ENCODE results near the gene SHF.

Gene SHF

DNA sequence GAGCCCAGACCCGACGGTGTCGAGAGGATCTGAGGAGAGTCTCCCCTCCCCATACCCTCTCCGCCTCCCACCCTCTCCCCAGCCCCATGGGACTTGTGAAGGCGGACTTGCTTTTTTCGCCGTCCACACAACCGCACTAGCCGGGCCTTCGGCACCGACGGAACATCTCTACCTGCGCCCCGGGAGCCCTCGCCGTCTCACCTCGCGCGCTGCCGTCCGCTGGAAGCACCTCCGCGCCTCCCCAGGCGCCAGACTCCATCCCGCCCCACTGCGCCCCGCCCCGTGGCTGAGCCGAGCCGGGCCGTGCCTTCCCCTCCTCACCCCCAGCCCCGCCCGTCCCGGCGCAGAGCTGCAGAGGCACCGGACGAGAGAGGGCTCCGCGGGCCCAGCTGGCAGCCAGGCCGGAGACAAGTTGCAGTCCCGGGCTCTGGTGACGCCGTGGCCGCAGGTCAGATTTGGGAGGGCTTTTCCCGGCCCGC lies 58.1 kb downstream of the SHF start, which contains the start of the genes DUOX1 and DUOXA1:
DUOX1 (plus strand) TSS at position 344 of the 479 bp plus-strand sequence. CDS start 1,973 bp downstream, outside the sequence.
DUOXA1 (minus strand) TSS at position 229 of the 479 bp plus-strand sequence. CDS start 6,865 bp downstream, outside the sequence.
- DNase-seq (ENCODE audit: low spot score) = no peak
- TF ChIP-seq, protein P1, sequence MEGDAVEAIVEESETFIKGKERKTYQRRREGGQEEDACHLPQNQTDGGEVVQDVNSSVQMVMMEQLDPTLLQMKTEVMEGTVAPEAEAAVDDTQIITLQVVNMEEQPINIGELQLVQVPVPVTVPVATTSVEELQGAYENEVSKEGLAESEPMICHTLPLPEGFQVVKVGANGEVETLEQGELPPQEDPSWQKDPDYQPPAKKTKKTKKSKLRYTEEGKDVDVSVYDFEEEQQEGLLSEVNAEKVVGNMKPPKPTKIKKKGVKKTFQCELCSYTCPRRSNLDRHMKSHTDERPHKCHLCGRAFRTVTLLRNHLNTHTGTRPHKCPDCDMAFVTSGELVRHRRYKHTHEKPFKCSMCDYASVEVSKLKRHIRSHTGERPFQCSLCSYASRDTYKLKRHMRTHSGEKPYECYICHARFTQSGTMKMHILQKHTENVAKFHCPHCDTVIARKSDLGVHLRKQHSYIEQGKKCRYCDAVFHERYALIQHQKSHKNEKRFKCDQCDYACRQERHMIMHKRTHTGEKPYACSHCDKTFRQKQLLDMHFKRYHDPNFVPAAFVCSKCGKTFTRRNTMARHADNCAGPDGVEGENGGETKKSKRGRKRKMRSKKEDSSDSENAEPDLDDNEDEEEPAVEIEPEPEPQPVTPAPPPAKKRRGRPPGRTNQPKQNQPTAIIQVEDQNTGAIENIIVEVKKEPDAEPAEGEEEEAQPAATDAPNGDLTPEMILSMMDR (IDR thresholded peaks at IDR 0.05; ENCODE audit: extremely low read depth, insufficient read depth, missing control alignments) = no peak
- in situ Hi-C loops (cut with MboI; ENCODE audit: low pct_unique_long_range_greater_than_20kb, low sequenced_read_pairs, unreplicated experiment) = no loop called here

- TF ChIP-seq, protein P1 (IDR thresholded peaks at IDR 0.05; ENCODE audit: extremely low read depth, insufficient read depth, missing control alignments) = no peak
- in situ Hi-C loops (cut with MboI; ENCODE audit: low pct_unique_long_range_greater_than_20kb, low sequenced_read_pairs, unreplicated experiment) = no loop called here
- DNase-seq (ENCODE audit: low spot score) = no peak
These were observed 58.7 kb downstream of the SHF start for GRCh38 chr15:45128971-45129639.

DNA sequence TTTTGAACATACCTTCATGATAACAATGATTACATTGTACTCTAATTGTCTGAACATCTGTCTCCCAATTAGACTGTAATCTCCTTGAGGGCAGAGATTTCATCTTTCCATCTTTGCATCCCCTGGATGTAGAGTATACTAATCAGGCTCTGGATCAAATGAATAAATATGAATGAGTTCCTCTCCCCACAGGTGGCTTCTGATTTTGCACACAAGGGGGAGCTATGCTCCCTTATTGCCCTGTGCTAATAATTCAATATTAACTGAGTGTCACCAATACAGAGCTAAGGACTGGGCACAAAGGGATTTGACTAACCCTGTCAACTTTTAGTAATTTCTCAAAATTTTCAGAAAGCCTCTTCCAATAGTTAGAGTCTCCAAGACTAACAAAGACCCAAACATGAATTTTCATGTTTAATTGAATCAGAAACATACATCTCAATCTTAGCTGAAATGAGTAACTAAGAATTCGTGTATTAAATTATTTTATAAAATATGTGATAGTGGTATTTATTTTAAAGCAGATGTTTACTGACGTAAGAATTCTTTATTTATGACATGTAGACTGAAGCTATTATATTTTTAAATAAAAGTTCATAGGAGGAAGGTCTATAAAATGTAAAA lies 61.1 kb downstream of the SHF start:
- no peak for DNase-seq (ENCODE audit: low spot score)
- in situ Hi-C loops (cut with MboI; ENCODE audit: low pct_unique_long_range_greater_than_20kb, low sequenced_read_pairs, unreplicated experiment) = no loop called here

DNA sequence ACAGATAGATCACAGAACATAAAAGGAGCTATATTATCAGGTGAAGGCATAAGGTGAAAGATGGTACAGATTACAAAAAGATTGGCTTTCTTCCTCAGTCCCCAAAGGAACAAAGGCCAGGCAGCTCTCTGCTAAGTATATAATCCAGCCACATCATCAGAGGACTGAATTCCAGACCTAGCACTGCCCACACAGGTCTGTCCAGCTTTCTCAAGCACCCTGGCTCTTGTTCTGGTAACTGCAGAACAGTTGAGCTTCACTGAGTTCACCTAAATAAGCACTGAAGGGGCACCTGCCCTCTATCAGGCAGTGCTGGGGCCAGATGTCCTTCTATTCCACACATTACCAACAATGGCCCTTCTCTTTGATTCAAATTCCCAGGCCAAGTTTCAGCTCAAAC lies 64.4 kb downstream of the SHF start:
- in situ Hi-C loops (cut with MboI; ENCODE audit: low pct_unique_long_range_greater_than_20kb, low sequenced_read_pairs, unreplicated experiment) = no loop called here
- DNase-seq (ENCODE audit: low spot score) = no peak
- TF ChIP-seq, protein P1 (IDR thresholded peaks at IDR 0.05; ENCODE audit: extremely low read depth, insufficient read depth, missing control alignments) = no peak

More for the DNA sequence above, 61.1 kb downstream of the SHF start:
- TF ChIP-seq, protein P1 (IDR thresholded peaks at IDR 0.05; ENCODE audit: extremely low read depth, insufficient read depth, missing control alignments) = peak; percentile 70

GRCh38 chr15:45122719-45123118 lies 65.0 kb downstream of the SHF start:
- DNase-seq (ENCODE audit: low spot score) = no peak
- in situ Hi-C loops (cut with MboI; ENCODE audit: low pct_unique_long_range_greater_than_20kb, low sequenced_read_pairs, unreplicated experiment) = no loop called here
- TF ChIP-seq, protein P1 (IDR thresholded peaks at IDR 0.05; ENCODE audit: extremely low read depth, insufficient read depth, missing control alignments) = no peak

GRCh38 chr15:45121706-45122417 lies 65.9 kb downstream of the SHF start:
- TF ChIP-seq, protein P1 (IDR thresholded peaks at IDR 0.05; ENCODE audit: extremely low read depth, insufficient read depth, missing control alignments) = no peak
- no peak for DNase-seq (ENCODE audit: low spot score)
- in situ Hi-C loops (cut with MboI; ENCODE audit: low pct_unique_long_range_greater_than_20kb, low sequenced_read_pairs, unreplicated experiment) = no loop called here
